OCI-M1 (cell line): Measurements from ENCODE around the gene RNF149.
"Not testable (repeated sequence)": the region's sequence is repeated elsewhere in the genome, so short reads cannot be mapped to it uniquely, and the experiment has no call there.

Source experiments
- DNase-seq: peaks from one replicate; lab custom pipeline; 2025; lab: John Stamatoyannopoulos, UW

The RNF149 gene

GRCh38 chr2:101253703-101254450 is 54.6 kb downstream of the RNF149 start:
- peak; percentile 11 for DNase-seq

- peak; percentile 39 for DNase-seq
Observed at GRCh38 chr2:101253013-101253702, 55.3 kb downstream of the RNF149 start.

DNA sequence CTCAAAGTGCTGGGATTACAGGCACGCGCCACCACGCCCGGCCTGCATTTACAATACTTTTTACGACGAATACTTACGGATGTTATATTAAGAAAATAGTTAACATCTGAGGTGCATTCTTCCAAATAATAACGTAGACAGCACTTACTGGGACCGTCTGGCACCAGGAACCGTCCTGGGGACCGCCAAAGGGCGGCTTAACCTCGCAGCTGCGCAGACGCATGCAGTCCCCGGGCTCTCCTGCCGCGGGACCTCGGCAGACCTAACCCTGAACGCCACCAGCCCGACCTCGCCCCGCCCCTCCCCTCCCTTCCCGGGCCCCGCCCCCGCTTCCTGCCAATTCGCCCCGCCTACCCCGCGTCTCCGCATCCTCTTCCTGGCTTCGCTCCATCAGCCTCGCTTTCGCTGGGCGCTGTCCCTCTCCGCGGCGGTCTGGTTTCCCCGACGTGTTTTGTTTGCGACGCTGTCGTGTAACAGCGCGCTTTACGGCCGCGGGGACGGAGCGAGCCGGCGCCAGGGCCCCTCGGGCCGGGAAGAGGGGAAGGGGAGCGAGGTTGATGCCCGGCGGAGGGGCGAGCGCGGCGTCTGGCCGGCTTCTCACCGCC is 56.0 kb downstream of the RNF149 start, which contains the start of gene CNOT11:
CNOT11 (plus strand) TSS at position 479 of the 605 bp plus-strand sequence; CDS start at position 558, 79 bp downstream.
- peak; percentile 95 for DNase-seq

DNA sequence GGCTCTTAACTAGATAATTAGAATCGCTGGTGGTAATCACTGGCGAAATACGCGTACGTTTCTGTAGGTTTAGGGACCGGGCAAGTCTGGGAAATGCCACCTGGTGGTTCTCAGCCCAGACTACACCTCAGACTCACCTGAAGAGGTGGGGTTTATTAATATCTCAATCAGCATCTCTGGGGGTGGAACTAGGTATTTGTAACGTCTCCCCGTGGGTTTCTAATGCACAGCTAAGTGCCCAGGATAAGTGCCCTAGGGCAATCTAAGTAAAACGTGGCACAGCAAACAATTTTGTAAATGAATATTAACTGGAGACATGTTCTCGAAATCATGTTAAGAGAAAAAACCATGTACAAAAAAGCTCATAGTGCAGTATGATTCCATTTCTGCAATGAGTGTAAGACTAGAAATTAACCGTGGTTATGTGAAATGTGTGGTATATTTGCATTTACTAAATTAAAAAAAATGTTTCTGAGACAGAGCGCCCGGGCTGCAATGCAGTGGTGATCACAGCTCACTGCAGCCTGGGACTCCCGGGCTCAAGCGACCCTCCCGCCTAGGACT is 56.6 kb downstream of the RNF149 start:
- DNase-seq = no peak

- not testable (repeated sequence) for DNase-seq
Observed at GRCh38 chr2:101251246-101251781, 57.2 kb downstream of the RNF149 start.

DNA sequence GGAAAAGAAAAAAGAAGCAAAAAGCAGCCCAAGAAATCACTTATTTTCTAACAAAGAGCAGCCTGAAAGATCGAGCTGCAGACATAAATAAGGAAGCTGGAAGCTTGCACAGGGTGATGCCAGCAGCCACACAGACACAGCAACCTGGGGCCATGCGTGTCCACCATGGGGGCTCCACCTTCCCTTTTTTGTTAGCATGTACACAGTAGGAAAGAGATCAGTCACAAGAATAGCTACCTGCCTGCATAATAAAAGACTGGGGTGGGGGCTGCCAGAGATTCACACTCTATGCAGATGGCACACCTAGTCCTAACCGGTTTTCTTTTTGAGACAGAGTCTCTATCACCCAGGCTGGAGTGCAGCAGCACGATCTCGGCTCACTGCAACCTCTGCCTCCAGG is 58.7 kb downstream of the RNF149 start:
- no peak for DNase-seq

DNA sequence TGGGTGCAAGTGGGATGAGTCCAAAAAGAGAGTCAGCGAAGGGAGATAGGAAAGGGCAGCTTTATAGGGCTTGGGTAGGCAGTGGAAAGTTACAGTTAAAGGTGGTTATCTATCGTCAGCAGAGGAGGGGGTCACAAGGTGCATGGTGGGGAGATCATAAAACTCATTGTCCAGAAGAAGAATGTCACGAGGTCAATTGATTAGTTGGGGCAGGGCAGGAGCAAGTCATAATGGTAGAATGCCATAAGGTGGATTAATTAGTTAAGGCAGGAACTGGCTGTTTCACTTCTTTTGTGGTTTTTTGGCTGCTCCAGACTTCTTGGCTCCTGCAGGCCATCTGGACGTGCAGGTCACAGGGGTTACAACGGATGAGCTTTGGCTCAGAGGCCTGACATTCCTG is 59.7 kb downstream of the RNF149 start:
- not testable (repeated sequence) for DNase-seq

DNA sequence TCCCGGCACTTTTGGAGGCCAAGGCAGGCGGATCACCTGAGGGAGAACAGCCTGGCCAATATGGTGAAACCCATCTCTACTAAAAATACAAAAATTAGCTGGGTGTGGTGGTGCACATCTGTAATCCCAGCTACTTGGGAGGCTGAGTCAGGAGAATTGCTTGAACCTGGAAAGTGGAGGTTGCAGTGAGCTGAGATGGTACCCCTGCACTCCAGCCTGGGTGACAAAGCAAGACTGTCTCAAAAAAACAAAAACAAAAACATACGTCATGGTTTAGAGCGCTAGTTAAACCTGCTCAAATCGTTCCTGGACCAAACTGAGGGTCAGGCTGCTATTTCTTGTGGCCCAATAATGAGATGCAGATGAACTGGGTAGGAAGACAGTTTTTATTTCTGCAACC is 63.0 kb downstream of the RNF149 start:
- not testable (repeated sequence) for DNase-seq

- not testable (repeated sequence) for DNase-seq
Observed at GRCh38 chr2:101244899-101245298, 63.6 kb downstream of the RNF149 start.

DNA sequence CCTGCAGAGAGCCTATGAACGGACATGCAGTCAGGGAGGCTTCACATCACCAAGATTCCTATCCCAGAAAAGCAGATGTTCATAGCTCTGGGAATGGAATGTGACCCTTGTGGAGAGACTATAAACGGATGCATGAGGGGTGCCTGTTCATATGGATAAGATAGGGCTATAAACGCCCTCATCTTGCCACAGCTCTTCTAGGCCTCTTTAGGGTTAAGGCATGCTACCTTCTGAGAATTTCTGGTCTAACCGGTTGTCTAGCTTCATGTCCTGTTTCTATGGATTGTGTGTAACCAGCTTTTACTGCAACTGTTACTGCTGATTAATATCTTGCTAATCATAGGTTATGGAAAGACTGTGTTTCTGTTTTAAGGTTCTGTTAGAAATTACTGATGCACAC is 64.1 kb downstream of the RNF149 start:
- DNase-seq = not testable (repeated sequence)

DNA sequence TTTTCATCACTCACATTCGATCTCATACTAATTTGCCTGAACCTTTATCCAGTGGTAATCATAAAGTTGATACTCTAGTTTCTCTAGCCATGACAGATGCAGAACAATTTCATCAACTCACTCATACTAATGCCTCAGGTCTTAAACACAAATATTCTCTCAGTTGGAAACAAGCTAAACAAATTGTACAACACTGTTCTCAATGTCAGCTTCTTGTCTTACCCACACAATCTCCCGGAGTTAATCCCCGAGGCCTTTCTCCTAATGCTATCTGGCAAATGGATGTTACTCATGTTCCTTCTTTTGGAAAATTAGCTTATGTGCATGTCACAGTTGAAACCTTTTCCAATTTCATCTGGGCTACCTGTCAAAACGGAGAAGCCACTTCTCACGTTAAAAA is 67.3 kb downstream of the RNF149 start:
- DNase-seq = no peak

GRCh38 chr2:101240694-101241093 is 67.8 kb downstream of the RNF149 start:
- peak; percentile 59 for DNase-seq

DNA sequence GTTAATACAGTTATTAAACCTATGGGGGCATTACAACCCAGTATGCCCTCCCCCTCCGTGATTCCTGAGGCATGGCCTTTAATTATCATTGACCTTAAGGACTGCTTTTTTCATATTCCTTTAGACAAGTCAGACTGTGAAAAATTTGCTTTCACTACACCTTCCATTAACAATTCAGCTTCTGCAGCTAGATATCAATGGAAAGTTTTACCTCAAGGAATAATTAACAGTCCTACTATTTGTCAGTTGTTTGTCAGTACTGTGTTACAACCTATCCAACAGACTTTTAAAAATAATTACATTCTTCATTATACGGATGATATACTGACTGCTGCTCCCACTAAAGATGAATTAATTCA is 68.8 kb downstream of the RNF149 start:
- DNase-seq = not testable (repeated sequence)

DNA sequence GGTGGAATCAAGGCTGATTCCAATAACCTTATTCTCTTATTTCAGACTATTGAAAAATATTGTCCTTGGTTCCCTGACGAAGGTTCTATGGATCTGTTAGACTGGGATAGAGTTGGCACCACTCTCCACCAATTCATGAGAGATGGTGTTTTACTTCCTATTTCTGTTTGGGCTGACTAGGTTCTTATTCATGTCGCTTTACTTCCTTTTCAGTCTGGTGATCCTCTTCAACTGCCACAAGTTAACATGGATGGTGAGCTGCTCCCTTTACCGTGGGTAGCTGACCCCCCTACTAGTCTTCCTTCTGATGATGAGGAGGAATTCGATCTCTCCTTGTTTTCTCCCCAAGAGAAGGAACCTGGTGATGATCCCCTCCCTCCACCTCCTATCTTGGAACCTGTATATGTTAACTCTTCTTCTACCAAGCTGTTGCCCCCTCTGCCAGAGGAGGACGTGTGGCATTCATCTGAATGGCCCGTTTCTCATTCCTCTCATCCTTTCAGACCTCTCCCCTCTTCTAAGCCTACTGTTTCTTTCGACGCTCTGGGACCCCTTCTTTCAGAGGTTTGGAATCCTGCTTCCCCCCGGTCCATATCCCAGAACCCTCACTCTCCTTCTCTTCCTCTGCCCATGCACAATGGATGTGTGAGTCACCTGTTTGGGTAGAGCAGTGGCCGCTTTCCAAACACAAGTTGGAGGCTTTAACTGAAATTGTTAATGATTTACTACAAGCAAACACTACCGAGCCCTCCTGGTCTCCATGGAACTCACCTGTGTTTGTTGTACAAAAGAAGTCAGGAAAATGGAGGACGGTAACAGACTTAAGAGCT is 69.4 kb downstream of the RNF149 start:
- DNase-seq = no peak

- DNase-seq = peak; percentile 4
Observed at GRCh38 chr2:101237944-101238343, 70.6 kb downstream of the RNF149 start.

DNA sequence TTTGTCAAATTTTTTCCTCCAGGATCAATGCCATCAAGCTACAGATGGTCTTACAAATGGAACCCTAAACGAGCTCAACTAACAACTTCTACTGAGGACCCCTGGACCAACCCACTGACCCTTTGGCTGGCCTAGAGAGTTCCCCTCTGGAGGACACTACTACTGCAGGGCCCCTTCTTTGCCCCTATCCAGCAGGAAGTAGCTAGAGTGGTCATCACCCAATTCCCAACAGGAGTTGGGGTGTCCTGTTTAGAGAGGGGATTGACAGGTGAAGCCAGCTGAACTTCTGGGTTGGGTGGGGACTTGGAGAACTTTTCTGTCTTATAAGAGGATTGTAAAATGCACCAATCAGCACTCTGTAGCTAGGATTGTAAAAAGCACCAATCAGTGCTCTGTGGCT is 72.5 kb downstream of the RNF149 start:
- not testable (repeated sequence) for DNase-seq

- DNase-seq = peak; percentile 76
Observed at GRCh38 chr2:101234169-101234938, 74.1 kb downstream of the RNF149 start.

DNA sequence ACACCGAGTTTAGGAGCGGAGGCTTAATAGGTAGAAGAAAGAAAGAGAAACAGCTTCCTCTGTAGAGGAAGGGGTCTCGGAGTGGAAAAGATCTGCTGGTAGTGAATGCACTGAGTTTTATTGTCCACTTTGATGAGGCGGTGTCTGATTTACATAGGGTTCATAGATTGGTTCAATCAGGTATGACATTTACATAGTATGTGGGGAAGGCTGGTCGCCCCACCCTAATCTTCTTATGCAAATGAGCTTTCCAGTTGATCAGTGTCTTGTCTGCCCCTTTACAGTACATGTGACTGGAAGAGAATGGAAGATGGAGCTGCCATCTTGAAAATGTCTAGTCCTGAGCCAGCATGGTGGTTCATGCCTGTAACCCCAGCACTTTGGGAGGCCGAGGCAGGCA is 75.7 kb downstream of the RNF149 start:
- DNase-seq = peak; percentile 16

DNA sequence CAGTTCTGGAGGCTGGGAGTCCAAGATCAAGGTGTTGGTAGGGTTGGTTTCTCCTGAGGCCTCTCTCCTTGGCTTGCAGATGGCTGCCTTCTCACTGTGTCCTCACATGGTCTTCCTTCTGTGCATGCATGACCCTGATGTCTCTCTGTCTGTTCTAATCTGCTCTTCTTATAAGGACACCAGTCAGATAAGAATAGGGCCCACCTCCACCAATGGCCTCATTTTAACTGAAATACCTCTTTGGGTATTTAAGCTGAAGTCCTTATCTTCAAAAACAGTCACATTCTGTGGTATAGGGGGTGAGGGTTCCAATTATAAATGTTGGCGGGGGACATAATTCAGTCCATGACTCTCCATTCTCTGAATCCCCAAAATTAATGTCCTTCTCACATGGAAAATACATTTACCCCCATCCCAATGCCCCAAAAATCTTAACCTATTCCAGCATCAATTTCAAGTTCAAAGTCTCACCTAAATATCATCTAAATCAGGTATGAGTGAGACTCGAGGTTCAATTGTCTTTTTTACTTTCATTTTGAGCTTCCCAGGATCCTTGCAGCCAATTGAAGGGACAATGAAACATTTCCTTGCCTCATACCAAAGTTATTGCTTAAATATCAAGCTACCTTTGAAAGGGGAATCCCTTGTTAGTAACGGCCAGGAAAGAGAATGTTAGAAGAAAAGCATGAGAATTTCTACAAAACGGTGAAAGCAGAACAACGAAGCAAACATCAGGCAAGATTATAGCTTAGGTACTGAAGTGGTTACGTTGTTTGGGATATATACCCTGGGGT is 76.4 kb downstream of the RNF149 start:
- peak; percentile 52 for DNase-seq

DNA sequence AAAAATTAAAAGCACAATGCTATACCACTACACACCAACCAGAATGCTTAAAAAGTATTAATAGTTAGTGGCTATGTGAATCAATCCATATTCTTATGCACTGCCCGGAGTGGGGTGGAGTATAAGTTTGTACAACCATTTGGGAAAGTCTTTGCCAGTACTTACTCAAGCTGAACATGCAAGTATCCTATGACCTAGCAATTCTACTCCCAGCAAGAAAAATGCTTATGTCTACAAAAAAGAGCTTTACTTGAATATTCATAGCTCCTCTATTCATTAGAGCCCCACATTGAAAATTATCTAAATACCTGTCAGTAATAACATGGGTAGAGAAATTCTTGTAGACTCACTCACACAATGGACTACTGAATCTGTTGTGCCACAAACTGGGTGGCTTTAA is 77.3 kb downstream of the RNF149 start:
- no peak for DNase-seq
